SH-SY5Y (cell line): Measurements from ENCODE around the gene SELENOO.

Source experiments
- GATA2 ChIP-seq: IDR thresholded peaks from 2 replicates; pipeline ENCODE4 v1.6.1; 2011; ENCODE audit warnings: mild to moderate bottlenecking, low read depth, low read length
- GATA3 ChIP-seq: IDR thresholded peaks from 2 replicates; pipeline ENCODE4 v1.6.1; 2011; ENCODE audit warnings: low read depth, mild to moderate bottlenecking, low read length, moderate library complexity

DNA sequence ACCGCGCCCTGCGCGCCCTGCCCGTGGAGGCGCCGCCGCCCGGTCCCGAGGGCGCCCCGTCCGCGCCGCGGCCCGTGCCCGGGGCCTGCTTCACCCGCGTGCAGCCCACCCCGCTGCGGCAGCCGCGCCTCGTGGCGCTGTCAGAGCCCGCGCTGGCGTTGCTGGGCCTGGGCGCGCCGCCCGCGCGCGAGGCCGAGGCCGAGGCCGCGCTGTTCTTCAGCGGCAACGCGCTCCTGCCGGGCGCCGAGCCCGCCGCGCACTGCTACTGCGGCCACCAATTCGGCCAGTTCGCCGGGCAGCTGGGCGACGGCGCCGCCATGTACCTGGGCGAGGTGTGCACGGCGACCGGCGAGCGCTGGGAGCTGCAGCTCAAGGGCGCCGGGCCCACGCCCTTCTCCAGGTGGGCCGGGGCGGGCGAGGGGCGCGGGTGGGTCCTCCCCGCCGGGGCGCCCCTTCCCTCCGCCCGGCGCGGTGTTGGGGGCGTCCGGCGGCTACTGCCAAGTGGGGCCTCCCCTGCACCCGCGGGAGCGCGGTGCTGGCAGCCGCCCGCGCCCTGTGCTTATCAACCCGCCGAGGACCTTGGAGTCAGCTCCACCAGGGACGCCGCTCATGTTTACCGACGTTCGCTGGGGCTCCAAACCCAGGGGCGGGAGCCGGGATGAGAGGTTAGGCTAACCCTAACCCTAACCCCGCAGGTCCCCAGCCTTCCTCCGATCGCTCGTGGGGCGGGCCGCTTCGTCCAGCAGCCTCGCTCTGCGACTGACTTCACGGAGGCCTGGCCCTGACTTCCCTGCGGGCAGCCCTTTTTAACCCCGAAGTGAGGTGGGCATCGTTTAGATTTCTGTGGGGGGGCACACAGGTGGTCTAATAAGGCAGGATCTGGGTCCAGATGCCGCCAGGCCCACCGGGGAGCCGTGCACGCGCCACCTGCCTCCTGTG lies 649 bp downstream of the SELENOO start:
- TF ChIP-seq GATA2 (no peak), GATA3 (no peak)
